WERI-Rb-1 (cell line): Measurements from ENCODE around the gene TKFC.

Experiments
- DNase-seq: peaks from one replicate; pipeline ENCODE4 v3.0.0-alpha.2; 2020
- H3K27ac ChIP-seq: fragments of 250-450 bp; sonication (Bioruptor Pico); 2 replicates; pipeline ENCODE4 v1.5.1; 2020; ENCODE audit warnings: mild to moderate bottlenecking, moderate library complexity
- H3K27me3 ChIP-seq: fragments of 250-450 bp; sonication (Bioruptor Pico); 2 replicates; pipeline ENCODE4 v1.5.1; 2021; ENCODE audit warnings: mild to moderate bottlenecking, low read depth, moderate library complexity; ENCODE audit not compliant: insufficient read depth, severe bottlenecking
- H3K36me3 ChIP-seq: fragments of 250-450 bp; sonication (Bioruptor Pico); 2 replicates; pipeline ENCODE4 v1.5.1; 2020; ENCODE audit warnings: mild to moderate bottlenecking, moderate library complexity
- H3K4me3 ChIP-seq: 2 replicates; pipeline ENCODE4 v1.5.1; 2011; ENCODE audit warnings: low read depth, mild to moderate bottlenecking, control low read depth, low read length
- H3K9me3 ChIP-seq: fragments of 250-450 bp; sonication (Bioruptor Pico); 2 replicates; pipeline ENCODE4 v1.5.1; 2021; ENCODE audit warnings: mild to moderate bottlenecking, moderate library complexity; ENCODE audit not compliant: severe bottlenecking
- CTCF ChIP-seq: IDR thresholded peaks from 2 replicates; pipeline ENCODE4 v1.5.1; 2011; ENCODE audit warnings: low read depth, mild to moderate bottlenecking, control low read depth, inconsistent platforms, low read length

Gene TKFC

DNA sequence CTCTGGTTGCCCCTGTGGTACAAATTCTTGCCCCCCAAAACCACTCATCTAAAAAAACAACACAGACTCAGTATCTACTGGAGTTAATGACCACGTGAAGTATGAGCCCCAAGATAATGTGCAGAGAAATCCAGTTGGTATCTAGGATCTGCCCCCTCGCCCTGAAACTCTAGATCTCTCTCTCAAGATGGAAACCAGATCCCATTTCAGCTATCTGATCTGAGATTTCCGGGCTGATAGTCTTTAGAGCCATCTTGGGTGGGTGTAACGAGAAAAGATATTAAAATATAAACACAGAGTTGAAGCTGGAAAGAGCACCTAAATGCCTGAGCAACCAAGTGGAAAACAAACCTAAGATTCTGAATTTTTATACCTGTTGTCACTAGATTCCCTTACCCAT lies 23.9 kb upstream of the TKFC start:
- no peak for DNase-seq
- Histone ChIP-seq H3K4me3 (no peak overlapping the region), H3K36me3 (peaks cover 95% of the 10 kb centered on the region), H3K27ac (no peak overlapping the region), H3K9me3 (no peaks in the 10 kb centered on the region), H3K27me3 (no peaks in the 10 kb centered on the region)
- no peak for TF ChIP-seq CTCF

DNA sequence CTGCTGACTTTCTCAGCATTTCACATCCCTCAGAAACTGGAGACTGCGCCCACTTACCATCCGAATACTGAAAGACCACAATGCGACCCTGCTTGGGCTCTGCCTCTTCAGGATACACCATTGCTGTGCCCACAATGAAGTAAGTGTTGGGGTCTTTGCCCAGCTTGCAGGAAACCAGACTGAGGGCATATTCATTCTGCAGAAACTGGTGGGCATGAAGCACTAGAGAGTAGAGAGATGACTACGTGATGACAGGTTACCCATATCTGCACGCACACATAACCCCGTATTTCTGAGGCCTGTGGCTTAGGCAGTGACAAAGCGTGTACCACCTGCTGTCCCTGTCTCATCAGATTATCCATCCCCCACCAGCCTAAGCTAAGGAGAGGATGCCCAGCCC lies 23.3 kb upstream of the TKFC start:
- DNase-seq, result no peak
- no peaks in the 10 kb centered on the region for H3K27me3 ChIP-seq
- no peak overlapping the region for H3K27ac ChIP-seq
- peaks cover 96% of the 10 kb centered on the region for H3K36me3 ChIP-seq
- H3K9me3 ChIP-seq, result no peaks in the 10 kb centered on the region
- no peak for TF ChIP-seq CTCF
- no peak overlapping the region for H3K4me3 ChIP-seq

DNA sequence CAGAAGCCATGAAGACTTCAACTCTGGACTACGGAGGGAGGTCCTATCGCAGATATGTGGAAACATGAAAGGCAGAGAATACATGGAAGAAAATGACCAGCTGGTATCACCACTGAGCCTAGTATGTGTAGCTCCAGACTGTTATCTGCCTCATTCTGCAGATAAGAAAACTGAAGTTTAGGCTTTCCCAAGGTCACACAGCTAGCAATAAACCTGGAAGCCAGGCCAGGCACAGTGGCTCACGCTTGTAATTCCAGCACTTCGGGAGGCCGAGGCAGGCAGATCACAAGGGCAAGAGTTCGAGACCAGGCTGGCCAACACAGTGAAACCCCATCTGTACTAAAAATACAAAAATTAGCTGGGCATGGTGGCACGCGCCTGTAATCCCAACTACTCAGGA lies 22.3 kb upstream of the TKFC start:
- Histone ChIP-seq H3K4me3 (no peak overlapping the region), H3K36me3 (peaks cover 95% of the 10 kb centered on the region), H3K9me3 (no peaks in the 10 kb centered on the region), H3K27me3 (no peaks in the 10 kb centered on the region), H3K27ac (no peak overlapping the region)
- DNase-seq, result no peak
- no peak for TF ChIP-seq CTCF

DNA sequence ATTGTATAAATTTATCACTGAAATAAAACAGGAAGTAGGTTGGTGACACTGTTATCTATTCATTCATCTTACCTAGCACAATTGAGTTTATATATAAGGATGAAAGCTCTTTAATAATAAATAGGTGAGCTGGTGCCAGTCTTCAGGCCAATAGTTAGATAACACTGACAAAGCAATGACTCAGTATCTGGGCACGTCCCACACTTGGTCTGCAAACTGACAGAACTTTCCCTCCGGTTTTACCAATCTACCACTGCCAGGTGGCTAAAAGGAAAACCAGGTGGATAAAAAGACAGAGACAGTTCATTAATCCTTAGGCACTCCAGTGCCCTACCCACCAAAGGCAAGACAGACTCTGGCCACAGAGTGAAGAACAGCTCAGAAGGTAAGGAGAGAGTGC lies 17.8 kb upstream of the TKFC start:
- Histone ChIP-seq H3K4me3 (no peak overlapping the region), H3K36me3 (peaks cover 86% of the 10 kb centered on the region), H3K9me3 (no peaks in the 10 kb centered on the region), H3K27ac (no peak overlapping the region), H3K27me3 (no peaks in the 10 kb centered on the region)
- no peak for DNase-seq
- TF ChIP-seq CTCF, result no peak

- DNase-seq, result no peak
- H3K36me3 ChIP-seq, result peaks cover 100% of the 10 kb centered on the region
Observed at GRCh38 chr11:61325649-61326414, 7.2 kb upstream of the TKFC start.

More at GRCh38 chr11:61325649-61326414, 7.2 kb upstream of the TKFC start:
- TF ChIP-seq CTCF, result no peak
- Histone ChIP-seq H3K9me3 (no peaks in the 10 kb centered on the region), H3K27ac (no peak overlapping the region), H3K4me3 (no peak overlapping the region), H3K27me3 (no peaks in the 10 kb centered on the region)
